HG03457 (cell line): ENCODE data around the gene POLR1G.
"Not testable (repeated sequence)": the region's sequence is repeated elsewhere in the genome, so short reads cannot be mapped to it uniquely, and the experiment has no call there.

Experiments
- ATAC-seq: cut with Tn5 transposase; IDR thresholded peaks from one replicate; pipeline ENCODE4 v1.9.1; 2021; ENCODE audit warnings: moderate number of reproducible peaks; ENCODE audit not compliant: unreplicated experiment

POLR1G gene

DNA sequence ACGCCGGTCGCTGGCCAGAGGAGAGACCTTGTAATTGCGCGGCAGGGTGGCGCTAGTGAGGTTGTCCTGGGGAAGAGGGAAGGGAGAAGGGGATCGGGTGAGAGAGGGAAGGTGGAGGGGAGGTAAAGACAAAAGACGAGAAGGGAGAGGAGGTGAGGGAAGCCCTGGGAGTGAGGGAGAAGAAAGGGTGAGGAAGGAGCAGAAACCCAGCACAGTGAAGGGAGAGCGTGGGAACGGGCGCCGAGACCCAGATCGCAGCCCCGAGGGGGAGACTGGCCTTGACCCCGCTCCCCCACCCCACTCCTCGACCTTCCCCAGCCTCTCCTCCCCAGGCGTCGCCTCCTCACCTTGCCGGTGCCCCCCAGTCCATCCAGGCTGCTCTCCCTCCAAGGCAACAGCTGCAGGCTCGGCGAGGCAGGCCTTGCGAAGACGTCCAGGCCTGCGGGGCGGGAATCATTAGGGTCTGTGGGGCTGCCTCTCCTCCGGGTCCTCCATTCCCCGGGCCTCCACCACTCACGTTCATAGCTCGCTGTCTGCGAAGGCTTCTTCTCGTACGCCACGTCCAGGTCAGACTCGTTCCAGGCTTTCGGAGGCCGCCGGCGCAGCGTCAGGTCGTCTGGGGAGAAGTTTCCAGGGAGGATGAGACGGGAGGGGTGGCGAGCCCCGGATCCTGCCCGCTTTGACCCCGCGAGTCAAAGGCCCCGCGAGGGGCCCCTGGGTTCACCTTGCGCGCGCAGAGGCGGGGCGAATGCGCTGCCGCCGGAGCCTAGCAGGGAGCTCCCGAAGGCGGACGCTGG, 10.4 kb upstream of the POLR1G start:
- ATAC-seq: no peak

DNA sequence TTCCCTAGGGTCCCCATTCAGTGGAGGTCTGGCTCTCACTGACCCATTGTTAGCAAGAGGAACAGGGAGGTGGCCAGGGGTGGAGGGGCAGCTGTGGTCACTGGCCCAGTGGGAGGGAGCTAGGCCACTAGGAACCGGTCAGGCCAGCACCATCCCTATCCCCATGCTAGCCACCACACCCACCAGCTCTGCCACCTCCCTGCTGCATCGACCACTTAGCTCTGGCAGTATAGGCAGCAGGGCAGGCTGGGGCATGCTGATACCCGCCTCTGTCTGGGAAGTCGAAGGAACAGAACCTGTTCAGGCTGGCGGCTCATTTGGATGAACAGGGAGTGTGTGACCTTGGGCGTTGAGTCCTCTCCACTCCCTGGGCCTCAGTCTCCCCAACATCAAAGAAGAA, 6.3 kb upstream of the POLR1G start:
- ATAC-seq: no peak

GRCh38 chr19:45401815-45402214, 4.6 kb upstream of the POLR1G start:
- ATAC-seq: no peak

GRCh38 chr19:45402298-45403061, 4.0 kb upstream of the POLR1G start:
- ATAC-seq: no peak

- ATAC-seq: no peak
These were observed 3.2 kb upstream of the POLR1G start for GRCh38 chr19:45403272-45403671.

- ATAC-seq: no peak
These were observed 2.5 kb upstream of the POLR1G start for GRCh38 chr19:45403781-45404556.

GRCh38 chr19:45404557-45405434, 1.6 kb upstream of the POLR1G start, which contains the start of gene PPP1R13L:
PPP1R13L (minus strand) TSS chr19:45405069; CDS start chr19:45398318, 6,751 bp downstream.
- peak; percentile 12 for ATAC-seq

DNA sequence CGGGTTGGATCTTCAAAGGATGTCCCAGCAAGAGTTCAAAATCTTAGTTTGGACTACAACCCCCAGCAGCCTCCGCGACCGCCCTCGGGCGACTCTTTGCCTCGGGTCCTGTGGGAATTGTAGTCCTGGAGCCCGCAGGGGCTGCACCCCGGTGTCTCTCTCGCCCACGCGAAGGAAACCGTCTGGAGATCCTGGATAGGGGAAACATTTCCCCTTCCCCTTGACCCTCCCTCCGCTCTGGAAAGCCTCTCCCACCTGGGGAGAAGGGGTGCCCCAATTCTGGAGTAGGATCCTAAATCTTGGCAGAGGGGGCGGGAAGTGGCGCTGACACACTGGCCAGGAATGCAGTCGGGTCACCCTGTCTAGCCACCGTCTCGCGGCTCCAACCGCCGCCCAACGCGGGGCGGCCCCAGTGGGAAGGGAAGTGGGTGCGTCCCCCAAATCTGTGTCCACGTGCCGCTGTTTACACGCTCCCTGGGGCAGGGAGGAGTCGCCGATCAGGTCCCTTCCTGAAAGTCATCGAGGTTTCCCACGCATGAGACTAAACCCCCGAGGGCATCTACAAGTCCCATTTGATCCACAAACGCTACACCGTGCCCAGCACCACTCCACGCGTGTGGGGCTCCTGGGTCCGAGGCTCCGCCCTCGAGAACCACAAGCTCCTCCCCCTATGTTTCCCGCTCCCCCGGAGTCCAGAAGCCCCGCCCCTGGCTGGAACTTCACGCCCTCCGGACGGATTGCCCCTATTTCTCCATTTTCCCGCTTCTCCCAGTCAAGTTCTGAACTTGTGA, 814 bp upstream of the POLR1G start:
- ATAC-seq: peak; percentile 35

GRCh38 chr19:45407091-45407375, 589 bp downstream of the POLR1G start:
- no peak for ATAC-seq

- ATAC-seq: not testable (repeated sequence)
These were observed 1.1 kb downstream of the POLR1G start for GRCh38 chr19:45407585-45407984.

DNA sequence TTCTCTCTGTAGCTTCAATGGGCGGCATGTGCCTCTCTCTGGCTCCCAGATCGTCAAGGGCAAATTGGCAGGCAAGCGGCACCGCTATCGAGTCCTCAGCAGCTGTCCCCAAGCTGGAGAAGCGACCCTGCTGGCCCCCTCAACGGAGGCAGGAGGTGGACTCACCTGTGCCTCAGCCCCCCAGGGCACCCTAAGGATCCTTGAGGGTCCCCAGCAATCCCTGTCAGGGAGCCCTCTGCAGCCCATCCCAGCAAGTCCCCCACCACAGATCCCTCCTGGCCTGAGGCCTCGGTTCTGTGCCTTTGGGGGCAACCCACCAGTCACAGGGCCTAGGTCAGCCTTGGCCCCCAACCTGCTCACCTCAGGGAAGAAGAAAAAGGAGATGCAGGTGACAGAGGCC, 1.7 kb downstream of the POLR1G start:
- no peak for ATAC-seq

- no peak for ATAC-seq
These were observed 2.5 kb downstream of the POLR1G start for GRCh38 chr19:45408830-45409556.

GRCh38 chr19:45409557-45409920, 3.1 kb downstream of the POLR1G start:
- ATAC-seq: no peak

GRCh38 chr19:45410330-45410729, 3.9 kb downstream of the POLR1G start:
- not testable (repeated sequence) for ATAC-seq

GRCh38 chr19:45413497-45413896, 7.1 kb downstream of the POLR1G start:
- no peak for ATAC-seq

DNA sequence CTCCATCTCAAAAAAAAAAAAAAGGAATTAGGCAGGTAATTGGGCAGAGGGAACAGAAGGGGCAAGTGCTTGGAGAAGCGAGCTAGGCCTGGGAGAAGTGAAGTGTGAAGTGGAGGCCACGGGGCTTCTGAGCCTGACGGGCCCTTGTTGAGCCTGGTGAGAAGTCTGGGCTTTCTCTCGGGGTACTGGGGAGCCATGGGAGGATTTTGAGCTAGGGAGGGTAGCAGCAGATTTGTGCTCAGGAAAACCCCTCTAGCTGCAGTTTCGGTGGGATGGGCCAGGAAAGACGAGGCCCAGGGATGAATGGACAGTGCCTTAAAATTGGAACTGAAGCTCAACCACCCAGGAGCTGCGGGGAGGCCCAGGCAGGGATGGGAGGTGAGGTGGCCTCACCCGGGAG, 8.0 kb downstream of the POLR1G start:
- no peak for ATAC-seq

DNA sequence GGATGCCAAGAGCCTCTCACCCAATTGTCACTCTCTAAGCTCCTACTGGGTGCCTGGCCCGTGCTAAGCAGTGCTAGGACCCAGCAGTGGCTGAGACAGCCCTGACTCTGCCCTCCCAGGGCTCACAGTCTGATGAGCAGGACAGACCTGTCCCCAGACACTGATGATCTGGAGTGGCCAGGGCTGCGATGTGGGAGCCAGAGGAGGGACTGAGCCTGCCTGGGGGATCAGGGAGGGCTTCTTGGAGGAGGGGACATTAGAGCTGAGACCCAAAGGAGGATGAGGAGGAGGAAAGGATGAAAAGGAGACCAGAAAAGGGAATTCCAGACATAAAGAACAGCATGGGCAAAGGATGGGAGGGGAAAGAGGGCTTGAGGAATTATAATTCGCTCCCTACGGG, 10.7 kb downstream of the POLR1G start:
- no peak for ATAC-seq

- ATAC-seq: no peak
These were observed 12.4 kb downstream of the POLR1G start for GRCh38 chr19:45418802-45419201.

GRCh38 chr19:45419396-45419795, 13.0 kb downstream of the POLR1G start:
- no peak for ATAC-seq
